Measurements from ENCODE around the gene CTXND2.
"Not testable (repeated sequence)": the region's sequence is repeated elsewhere in the genome, so short reads cannot be mapped to it uniquely, and the experiment has no call there.

CTXND2 gene

GRCh38 chr1:150888727-150889126 is 1.8 kb downstream of the CTXND2 start:
- Histone ChIP-seq H3K4me1 (peaks cover 45% of the 10 kb centered on the region), H3K4me2 (peak overlapping the region; percentile 83), H3K36me3 (no peaks in the 10 kb centered on the region), H3K9ac (no peak overlapping the region), H3K4me3 (no peak overlapping the region), H3K27ac (peak overlapping the region; percentile 83), H3K27me3 (no peaks in the 10 kb centered on the region), H4K20me1 (no peaks in the 10 kb centered on the region), H3K9me3 (no peaks in the 10 kb centered on the region)
- no peak for TF ChIP-seq Cebpa-rat (IDR thresholded peaks at IDR 0.05)

- Histone ChIP-seq H3K4me1 (peaks cover 37% of the 10 kb centered on the region), H4K20me1 (no peaks in the 10 kb centered on the region), H3K4me2 (peak overlapping the region; percentile 83), H3K27me3 (no peaks in the 10 kb centered on the region), H3K27ac (peak overlapping the region; percentile 83), H3K4me3 (peak overlapping the region; percentile 58), H3K9me3 (no peaks in the 10 kb centered on the region), H3K36me3 (no peaks in the 10 kb centered on the region), H3K9ac (peak overlapping the region; percentile 74)
- TF ChIP-seq Cebpa-rat (IDR thresholded peaks at IDR 0.05), result no peak
These were observed 3.1 kb downstream of the CTXND2 start for GRCh38 chr1:150890033-150890416.

GRCh38 chr1:150893336-150893913 is 6.5 kb downstream of the CTXND2 start:
- no peaks in the 10 kb centered on the region for H3K9me3 ChIP-seq

GRCh38 chr1:150895618-150896017 is 8.7 kb downstream of the CTXND2 start:
- Histone ChIP-seq H3K36me3 (no peaks in the 10 kb centered on the region), H3K4me1 (peaks cover 16% of the 10 kb centered on the region), H3K27ac (no peak overlapping the region), H3K27me3 (no peaks in the 10 kb centered on the region), H3K9ac (no peak overlapping the region), H3K4me3 (no peak overlapping the region), H4K20me1 (no peaks in the 10 kb centered on the region), H3K9me3 (peaks cover 6% of the 10 kb centered on the region; the same call in 1 of the 2 replicates), H3K4me2 (no peak overlapping the region)
- TF ChIP-seq Cebpa-rat (IDR thresholded peaks at IDR 0.05), result no peak

More at GRCh38 chr1:150893336-150893913, 6.5 kb downstream of the CTXND2 start:
- Histone ChIP-seq H4K20me1 (no peaks in the 10 kb centered on the region), H3K4me1 (peaks cover 37% of the 10 kb centered on the region), H3K36me3 (no peaks in the 10 kb centered on the region), H3K27me3 (no peaks in the 10 kb centered on the region), H3K4me3 (no peak overlapping the region), H3K27ac (no peak overlapping the region), H3K4me2 (no peak overlapping the region), H3K9ac (no peak overlapping the region)
- no peak for TF ChIP-seq Cebpa-rat (IDR thresholded peaks at IDR 0.05)

GRCh38 chr1:150899795-150900194 is 12.9 kb downstream of the CTXND2 start:
- not testable (repeated sequence) for H3K4me2 ChIP-seq, H3K27me3 ChIP-seq, H3K9me3 ChIP-seq, H3K36me3 ChIP-seq, H4K20me1 ChIP-seq, H3K4me3 ChIP-seq, H3K9ac ChIP-seq, H3K27ac ChIP-seq, H3K4me1 ChIP-seq

- peaks cover 6% of the 10 kb centered on the region; the same call in 1 of the 2 replicates for H3K9me3 ChIP-seq
- H3K4me2 ChIP-seq, result no peak overlapping the region
- H4K20me1 ChIP-seq, result no peaks in the 10 kb centered on the region
- H3K4me1 ChIP-seq, result no peaks in the 10 kb centered on the region
- TF ChIP-seq Cebpa-rat (IDR thresholded peaks at IDR 0.05), result no peak
- H3K27ac ChIP-seq, result no peak overlapping the region
- H3K27me3 ChIP-seq, result no peaks in the 10 kb centered on the region
- no peak overlapping the region for H3K9ac ChIP-seq
- no peak overlapping the region for H3K4me3 ChIP-seq
- no peaks in the 10 kb centered on the region for H3K36me3 ChIP-seq
These were observed 15.4 kb downstream of the CTXND2 start for GRCh38 chr1:150902346-150902745.

- Histone ChIP-seq H3K4me3 (no peak overlapping the region), H3K9me3 (peaks cover 6% of the 10 kb centered on the region; the same call in 1 of the 2 replicates), H3K27ac (no peak overlapping the region), H4K20me1 (no peaks in the 10 kb centered on the region), H3K4me1 (no peaks in the 10 kb centered on the region), H3K9ac (no peak overlapping the region), H3K36me3 (no peaks in the 10 kb centered on the region), H3K27me3 (no peaks in the 10 kb centered on the region), H3K4me2 (no peak overlapping the region)
- no peak for TF ChIP-seq Cebpa-rat (IDR thresholded peaks at IDR 0.05)
These were observed 15.8 kb downstream of the CTXND2 start for GRCh38 chr1:150902751-150903150.

GRCh38 chr1:150905301-150905700 is 18.4 kb downstream of the CTXND2 start:
- Histone ChIP-seq H3K9ac (no peak overlapping the region), H4K20me1 (no peaks in the 10 kb centered on the region), H3K36me3 (no peaks in the 10 kb centered on the region), H3K4me3 (no peak overlapping the region), H3K27ac (no peak overlapping the region), H3K4me1 (no peaks in the 10 kb centered on the region), H3K4me2 (no peak overlapping the region), H3K9me3 (peaks cover 12% of the 10 kb centered on the region), H3K27me3 (no peaks in the 10 kb centered on the region)
- no peak for TF ChIP-seq Cebpa-rat (IDR thresholded peaks at IDR 0.05)

- TF ChIP-seq Cebpa-rat (IDR thresholded peaks at IDR 0.05), result no peak
- no peak overlapping the region for H3K9ac ChIP-seq
- no peaks in the 10 kb centered on the region for H3K36me3 ChIP-seq
- H3K4me1 ChIP-seq, result no peaks in the 10 kb centered on the region
- H3K9me3 ChIP-seq, result peaks cover 22% of the 10 kb centered on the region
- H3K27ac ChIP-seq, result no peak overlapping the region
- no peaks in the 10 kb centered on the region for H4K20me1 ChIP-seq
- no peak overlapping the region for H3K4me3 ChIP-seq
- H3K4me2 ChIP-seq, result no peak overlapping the region
- no peaks in the 10 kb centered on the region for H3K27me3 ChIP-seq
These were observed 19.4 kb downstream of the CTXND2 start for GRCh38 chr1:150906329-150906728.

GRCh38 chr1:150906813-150907212 is 19.9 kb downstream of the CTXND2 start:
- H3K4me3 ChIP-seq, result no peak overlapping the region
- no peak overlapping the region for H3K9ac ChIP-seq
- H3K4me2 ChIP-seq, result no peak overlapping the region
- no peak for TF ChIP-seq Cebpa-rat (IDR thresholded peaks at IDR 0.05)
- peaks cover 24% of the 10 kb centered on the region for H3K9me3 ChIP-seq
- H3K27ac ChIP-seq, result no peak overlapping the region
- H3K4me1 ChIP-seq, result no peaks in the 10 kb centered on the region
- H3K27me3 ChIP-seq, result no peaks in the 10 kb centered on the region
- H3K36me3 ChIP-seq, result no peaks in the 10 kb centered on the region
- no peaks in the 10 kb centered on the region for H4K20me1 ChIP-seq

All from BLaER1 (cell line).